CD14-positive monocyte (primary cell): ENCODE data around the gene SLC7A5. TPM values are rescaled to one million over a fixed set of nuclear protein-coding genes. Genes with fewer than 3 reads are reported as not detected.

Experiments
- DNase-seq, 3 donors: peaks; one replicate each; pipeline ENCODE4 v3.0.0-alpha.2; 2011 to 2022
- H2AFZ ChIP-seq: 2 replicates; pipeline ENCODE4 v1.6.0; 2012; ENCODE audit warnings: mild to moderate bottlenecking, low read depth, low read length, inconsistent platforms; ENCODE audit not compliant: insufficient read depth, poor library complexity, severe bottlenecking
- H3K27ac ChIP-seq, 2 donors: 1 replicate in 1 of 2; 2 replicates in 1 of 2; pipeline ENCODE4 v1.5.1; 2012 to 2013; ENCODE audit warnings: low read length in 2 of 2, control low read depth in 1 of 2, inconsistent platforms in 1 of 2, low read depth in 1 of 2, mild to moderate bottlenecking in 1 of 2
- H3K27me3 ChIP-seq, 2 donors: one replicate each; pipeline versions ENCODE4 v1.6.0 to v1.6.1; 2011 to 2013; ENCODE audit warnings: low read length in 2 of 2; ENCODE audit not compliant: control insufficient read depth in 2 of 2, insufficient read depth in 2 of 2
- H3K36me3 ChIP-seq, 2 donors: replicated peaks in 1 of 2; 1 replicate in 1 of 2; 2 replicates in 1 of 2; pipeline versions ENCODE4 v1.5.1 to v1.6.1; 2012 to 2013; ENCODE audit warnings: low read length in 2 of 2, control low read depth in 1 of 2, inconsistent platforms in 1 of 2, mild to moderate bottlenecking in 1 of 2; ENCODE audit not compliant: insufficient read depth in 2 of 2, control insufficient read depth in 1 of 2
- H3K4me1 ChIP-seq, 2 donors: 1 replicate in 1 of 2; 2 replicates in 1 of 2; pipeline versions ENCODE4 v1.5.1 to v1.6.1; 2012 to 2013; ENCODE audit warnings: low read length in 2 of 2, control low read depth in 1 of 2, inconsistent platforms in 1 of 2, mild to moderate bottlenecking in 1 of 2, moderate library complexity in 1 of 2; ENCODE audit not compliant: insufficient read depth in 2 of 2, control insufficient read depth in 1 of 2
- H3K4me2 ChIP-seq: replicated peaks from 2 replicates; pipeline ENCODE3; 2012; ENCODE audit warnings: low read length, moderate library complexity, mild to moderate bottlenecking; ENCODE audit not compliant: poor library complexity, severe bottlenecking; ENCODE audit errors: extremely low read depth
- H3K4me3 ChIP-seq, 3 experiments: fragments of 200-600 bp in 1 of 3; sonication (generic) in 1 of 3; replicated peaks in 1 of 3; 1 replicate in 2 of 3; 2 replicates in 1 of 3; pipeline ENCODE4 v1.5.1; 2011 to 2013; ENCODE audit warnings: low read length in 3 of 3, mild to moderate bottlenecking in 3 of 3, control low read depth in 2 of 3, low read depth in 2 of 3, inconsistent platforms in 1 of 3, moderate library complexity in 1 of 3
- H3K79me2 ChIP-seq: 2 replicates; pipeline ENCODE4 v1.6.0; 2012; ENCODE audit warnings: mild to moderate bottlenecking, control low read depth, inconsistent platforms, low read length, moderate library complexity; ENCODE audit not compliant: insufficient read depth
- H3K9ac ChIP-seq: 2 replicates; pipeline ENCODE4 v1.6.0; 2017; ENCODE audit warnings: low read length, mild to moderate bottlenecking; ENCODE audit not compliant: insufficient read depth, poor library complexity, severe bottlenecking
- H3K9me3 ChIP-seq, 2 donors: replicated peaks in 1 of 2; 1 replicate in 1 of 2; 2 replicates in 1 of 2; pipeline versions ENCODE4 v1.5.1 to v1.6.1; 2012 to 2013; ENCODE audit warnings: low read length in 2 of 2, control low read depth in 1 of 2; ENCODE audit not compliant: control insufficient read depth in 1 of 2, insufficient read depth in 1 of 2
- H4K20me1 ChIP-seq: 2 replicates; pipeline ENCODE4 v1.6.0; 2012; ENCODE audit warnings: mild to moderate bottlenecking, low read length, control low read depth, moderate library complexity; ENCODE audit not compliant: insufficient read depth
- H3K27ac Mint-ChIP-seq, 7 donors: one replicate each; pipeline ENCODE4 v1.8.0; 2020; ENCODE audit warnings: mild to moderate bottlenecking in 7 of 7, mixed read lengths in 7 of 7, moderate library complexity in 6 of 7, inconsistent platforms in 2 of 7
- H3K27me3 Mint-ChIP-seq, 3 donors: one replicate each; pipeline ENCODE4 v1.8.0; 2021 to 2022; ENCODE audit warnings: low read depth in 3 of 3, mild to moderate bottlenecking in 3 of 3, mixed read lengths in 3 of 3, moderate library complexity in 3 of 3, inconsistent platforms in 1 of 3
- H3K36me3 Mint-ChIP-seq, 2 donors: one replicate each; pipeline ENCODE4 v1.8.0; 2020; ENCODE audit warnings: mixed read lengths in 2 of 2, inconsistent platforms in 1 of 2, mild to moderate bottlenecking in 1 of 2
- H3K4me1 Mint-ChIP-seq: one replicate; pipeline ENCODE4 v1.8.0; 2020; ENCODE audit warnings: mild to moderate bottlenecking, mixed read lengths
- H3K4me3 Mint-ChIP-seq, 2 donors: one replicate each; pipeline ENCODE4 v1.8.0; 2020; ENCODE audit warnings: mild to moderate bottlenecking in 2 of 2, mixed read lengths in 2 of 2, moderate library complexity in 1 of 2
- H3K9me3 Mint-ChIP-seq, 7 donors: one replicate each; pipeline ENCODE4 v1.8.0; 2020 to 2022; ENCODE audit warnings: mixed read lengths in 7 of 7, mild to moderate bottlenecking in 6 of 7, moderate library complexity in 6 of 7, inconsistent platforms in 2 of 7
- CTCF ChIP-seq: fragments of 200-600 bp; IDR thresholded peaks from one replicate; pipeline ENCODE4 v1.8.0; 2022; ENCODE audit warnings: antibody characterized with exemption, mild to moderate bottlenecking
- WGBS: methylation state at CpG from one replicate; pipeline ENCODE4 v1.1.5; 2013; ENCODE audit warnings: missing lambda C conversion rate; ENCODE audit not compliant: insufficient coverage; 5-methylcytosine and 5-hydroxymethylcytosine counted together
- intact Hi-C, 2 donors: fragments of 100-400 bp; cut with micrococcal nuclease; formaldehyde crosslinking; loops; one replicate each; pipeline versions ENCODE4 v1.15.0 to v1.15.1; 2023
- polyA plus RNA-seq, 3 donors: library from polyadenylated mRNA; depleted of rRNA in 1 of 3; unstranded in 2 of 3; stranded (reverse) in 1 of 3; fragments of 300-500 nt in 2 of 3; fragments of >200 nt in 1 of 3; fragmentation: Illumina TruSeq in 2 of 3; gene quantifications; 1 replicate in 2 of 3; 2 replicates in 1 of 3; pipeline ENCODE4 v1.2.3, GENCODE V29; 2012 to 2021

SLC7A5 gene
- polyA plus RNA-seq, 3 donors, result 0.40 to 5.8 (median 1.1) TPM

GRCh38 chr16:87806641-87807546 lies 62.4 kb downstream of the SLC7A5 start:
- no peaks in the 10 kb centered on the region for H3K9me3 Mint-ChIP-seq
- no peak for TF ChIP-seq CTCF
- intact Hi-C loops, result no loop called here
- no peaks in the 10 kb centered on the region for H3K79me2 ChIP-seq
- no peaks in the 10 kb centered on the region for H3K27me3 ChIP-seq
- H3K4me1 ChIP-seq, result peaks cover 29 to 40% of the 10 kb centered on the region in 2 donors
- no peak overlapping the region for H3K27ac ChIP-seq
- H3K4me1 Mint-ChIP-seq, result peaks cover 47% of the 10 kb centered on the region
- WGBS, result 40% methylated on average over 16 of the region's 25 CpGs
- peak overlapping the region; percentile 12 to 63 (median 27) for H3K4me3 ChIP-seq
- H3K4me2 ChIP-seq, result peak overlapping the region; percentile 73
- H4K20me1 ChIP-seq, result no peaks in the 10 kb centered on the region
- peak overlapping the region; percentile 9 for H3K9ac ChIP-seq
- H3K27me3 Mint-ChIP-seq, result peaks cover 2 to 10% (median 3%) of the 10 kb centered on the region in 3 donors
- DNase-seq, result peak; percentile 59 to 74 (median 62)
- H3K27ac Mint-ChIP-seq, result peak overlapping the region in 3 of 7 donors; percentile 20 to 79 (median 26)
- H3K36me3 Mint-ChIP-seq, result peaks cover 0 to 2% of the 10 kb centered on the region in 2 donors
- H3K36me3 ChIP-seq, result no peaks in the 10 kb centered on the region
- peak overlapping the region; percentile 65 for H2AFZ ChIP-seq
- H3K9me3 ChIP-seq, result no peaks in the 10 kb centered on the region
- H3K4me3 Mint-ChIP-seq, result peak overlapping the region; percentile 79 to 91

- TF ChIP-seq CTCF, result no peak
- peaks cover 0 to 2% of the 10 kb centered on the region in 2 donors for H3K36me3 Mint-ChIP-seq
- no peak overlapping the region for H3K27ac ChIP-seq
- DNase-seq, result peak; percentile 12 to 38 (median 16)
- 42% methylated on average over 14 of the region's 16 CpGs for WGBS
- no peaks in the 10 kb centered on the region for H3K9me3 Mint-ChIP-seq
- H3K9ac ChIP-seq, result peak overlapping the region; percentile 9
- H3K4me3 Mint-ChIP-seq, result peak overlapping the region; percentile 79 to 91
- H3K27me3 ChIP-seq, result no peaks in the 10 kb centered on the region
- intact Hi-C loops, result no loop called here
- no peaks in the 10 kb centered on the region for H3K79me2 ChIP-seq
- H3K4me1 ChIP-seq, result peaks cover 29 to 40% of the 10 kb centered on the region in 2 donors
- H3K4me2 ChIP-seq, result peak overlapping the region; percentile 73
- no peaks in the 10 kb centered on the region for H4K20me1 ChIP-seq
- peak overlapping the region; percentile 12 to 63 (median 27) for H3K4me3 ChIP-seq
- H3K27me3 Mint-ChIP-seq, result peaks cover 2 to 14% (median 3%) of the 10 kb centered on the region in 3 donors
- no peaks in the 10 kb centered on the region for H3K9me3 ChIP-seq
- H3K4me1 Mint-ChIP-seq, result peaks cover 47% of the 10 kb centered on the region
- H3K27ac Mint-ChIP-seq, result peak overlapping the region in 2 of 7 donors; percentile 20 to 26
- H3K36me3 ChIP-seq, result no peaks in the 10 kb centered on the region
- peak overlapping the region; percentile 65 for H2AFZ ChIP-seq
These were observed 63.1 kb downstream of the SLC7A5 start for GRCh38 chr16:87806261-87806640.
